LNCAP (cell line): ENCODE results near the gene UBE2G2.

ENCODE experiments used
- TF ChIP-seq, protein P1 (sequence below): fragments of 450-650 bp; IDR thresholded peaks from 2 replicates; pipeline ENCODE4 v1.5.1; 2017; ENCODE audit warnings: mild to moderate bottlenecking

Gene UBE2G2

DNA sequence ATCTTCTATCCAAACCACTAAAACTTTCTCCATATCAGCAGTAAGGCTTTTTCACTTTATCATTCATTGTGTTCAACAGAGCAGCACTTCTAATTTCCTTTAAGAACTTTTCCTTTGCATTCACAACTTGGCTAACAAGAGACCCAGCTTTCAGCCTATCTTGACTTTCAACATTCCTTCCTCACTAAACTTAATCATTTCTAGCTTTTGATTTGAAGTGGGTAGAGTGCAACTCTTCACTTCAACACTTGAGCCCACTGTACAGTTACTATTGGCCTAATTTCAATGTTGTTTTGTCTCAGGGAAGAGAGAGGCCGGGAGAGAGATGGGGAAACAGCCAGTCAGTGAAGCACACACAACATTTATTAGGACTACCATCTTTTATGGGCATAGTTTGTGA, 2.0 kb downstream of the UBE2G2 start:
- TF ChIP-seq, protein P1, sequence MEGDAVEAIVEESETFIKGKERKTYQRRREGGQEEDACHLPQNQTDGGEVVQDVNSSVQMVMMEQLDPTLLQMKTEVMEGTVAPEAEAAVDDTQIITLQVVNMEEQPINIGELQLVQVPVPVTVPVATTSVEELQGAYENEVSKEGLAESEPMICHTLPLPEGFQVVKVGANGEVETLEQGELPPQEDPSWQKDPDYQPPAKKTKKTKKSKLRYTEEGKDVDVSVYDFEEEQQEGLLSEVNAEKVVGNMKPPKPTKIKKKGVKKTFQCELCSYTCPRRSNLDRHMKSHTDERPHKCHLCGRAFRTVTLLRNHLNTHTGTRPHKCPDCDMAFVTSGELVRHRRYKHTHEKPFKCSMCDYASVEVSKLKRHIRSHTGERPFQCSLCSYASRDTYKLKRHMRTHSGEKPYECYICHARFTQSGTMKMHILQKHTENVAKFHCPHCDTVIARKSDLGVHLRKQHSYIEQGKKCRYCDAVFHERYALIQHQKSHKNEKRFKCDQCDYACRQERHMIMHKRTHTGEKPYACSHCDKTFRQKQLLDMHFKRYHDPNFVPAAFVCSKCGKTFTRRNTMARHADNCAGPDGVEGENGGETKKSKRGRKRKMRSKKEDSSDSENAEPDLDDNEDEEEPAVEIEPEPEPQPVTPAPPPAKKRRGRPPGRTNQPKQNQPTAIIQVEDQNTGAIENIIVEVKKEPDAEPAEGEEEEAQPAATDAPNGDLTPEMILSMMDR = no peak

DNA sequence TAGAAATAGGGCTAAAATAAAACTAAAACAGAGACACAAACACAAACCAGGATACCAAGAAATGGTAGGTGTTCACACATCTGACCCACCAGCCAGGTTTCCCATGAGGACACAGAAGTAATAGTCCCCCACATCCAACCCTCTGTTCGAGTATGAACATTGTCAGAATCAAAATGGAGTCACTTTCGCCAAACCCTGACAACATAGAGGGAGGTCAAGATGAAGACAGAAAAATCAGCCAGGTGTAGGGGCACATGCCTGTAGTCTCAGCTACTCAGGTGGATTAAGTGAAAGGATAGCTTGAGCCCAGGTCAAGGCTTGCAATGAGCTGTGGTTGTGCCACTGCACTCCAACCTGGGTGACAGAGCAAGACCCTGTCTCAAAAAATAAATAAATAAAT, 3.8 kb downstream of the UBE2G2 start:
- TF ChIP-seq, protein P1 = no peak

DNA sequence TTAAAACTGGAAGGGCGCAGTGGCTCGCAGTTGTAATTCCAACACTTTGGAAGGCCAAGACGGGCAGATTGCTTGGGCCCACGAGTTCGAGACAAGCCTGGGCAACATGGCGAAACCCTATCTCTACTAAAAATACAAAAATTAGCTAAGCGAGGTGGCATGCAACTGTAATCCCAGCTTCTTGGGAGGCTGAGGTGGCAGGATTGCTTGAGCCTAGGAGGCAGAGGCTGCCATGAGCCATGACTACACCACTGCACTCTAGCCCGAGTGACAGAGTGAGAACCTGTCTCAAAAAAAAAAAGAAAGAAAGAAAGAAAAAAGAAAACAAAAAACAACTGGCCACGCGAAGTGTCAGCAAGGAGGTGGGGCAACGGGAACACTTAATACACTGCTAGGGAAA, 6.3 kb downstream of the UBE2G2 start:
- TF ChIP-seq, protein P1 = no peak

DNA sequence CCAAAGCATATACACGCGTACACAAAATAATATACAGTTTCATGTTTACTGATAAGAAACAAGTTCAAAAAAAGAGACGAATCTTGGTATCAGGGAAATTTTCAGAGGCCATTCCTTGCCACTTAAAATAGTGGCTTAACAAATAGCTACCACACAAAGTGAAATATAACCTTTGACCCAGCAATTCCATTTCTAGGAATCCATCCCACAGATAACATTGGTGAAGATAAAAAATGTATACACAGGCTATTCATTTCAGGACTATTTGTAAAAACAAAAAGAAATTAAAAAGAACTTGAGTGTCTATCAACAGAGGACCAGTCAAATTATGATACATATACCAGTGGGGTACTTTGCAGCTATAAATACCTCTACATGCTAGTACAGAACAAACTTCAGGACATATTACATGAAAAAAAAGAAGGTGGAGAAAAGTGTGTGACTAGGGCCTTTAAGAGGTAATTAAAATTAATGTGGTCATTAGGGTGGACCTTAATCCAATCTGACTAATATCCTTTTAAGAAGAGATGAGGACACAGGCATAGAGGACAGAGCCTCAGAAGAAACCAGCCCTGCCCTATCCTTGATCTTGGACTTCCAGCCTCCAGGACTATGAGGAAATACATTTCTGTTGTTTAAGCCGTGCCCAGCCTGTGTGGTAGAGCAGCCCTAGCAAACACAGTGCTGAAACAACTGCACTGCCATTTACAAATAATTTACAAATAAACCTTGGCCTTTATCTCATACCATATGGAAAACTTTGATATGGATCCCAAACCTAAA, 7.8 kb downstream of the UBE2G2 start:
- TF ChIP-seq, protein P1 = no peak

DNA sequence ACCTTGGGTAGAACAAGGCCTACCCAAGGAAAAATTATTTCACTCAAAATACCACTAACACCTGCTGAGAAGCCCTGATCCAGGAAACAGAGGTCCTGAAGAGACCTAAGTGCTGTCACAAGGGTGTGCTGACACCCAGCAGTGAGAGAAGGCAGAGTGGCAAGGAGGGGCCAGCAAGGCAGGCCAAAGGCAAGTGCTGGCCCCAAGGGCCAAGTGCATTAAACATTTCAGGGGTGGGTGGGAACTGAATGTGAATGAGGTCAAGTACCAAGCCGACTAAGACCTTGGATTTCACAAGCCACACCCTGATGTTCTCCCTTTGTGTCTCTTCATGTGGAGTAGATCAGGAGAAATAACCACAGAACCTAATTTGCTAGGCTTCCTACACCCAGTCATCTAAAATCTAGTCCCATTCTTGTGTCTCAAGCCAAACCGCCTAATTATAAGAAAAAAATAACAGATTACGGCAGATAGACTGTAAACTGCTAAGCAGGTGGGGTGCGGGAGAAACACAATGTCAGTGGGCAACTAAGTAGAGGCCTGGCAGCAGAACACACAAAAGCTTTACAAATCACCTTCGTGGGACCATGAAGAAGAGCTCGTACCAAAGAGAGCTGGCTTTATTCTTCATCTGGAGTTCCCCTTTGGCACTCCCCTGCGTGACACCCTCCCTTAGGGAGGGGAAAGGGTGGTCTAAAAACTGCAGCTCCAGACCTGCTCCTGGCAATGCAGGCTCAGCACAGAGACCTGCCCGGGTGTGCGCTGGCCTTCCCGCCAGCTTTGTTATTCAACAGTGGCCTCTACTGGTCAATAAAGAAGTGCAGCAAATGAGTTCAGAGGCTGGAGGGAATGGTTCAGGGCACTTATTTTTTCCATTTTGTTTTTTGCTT, 8.7 kb downstream of the UBE2G2 start:
- TF ChIP-seq, protein P1 = peak; percentile 77

DNA sequence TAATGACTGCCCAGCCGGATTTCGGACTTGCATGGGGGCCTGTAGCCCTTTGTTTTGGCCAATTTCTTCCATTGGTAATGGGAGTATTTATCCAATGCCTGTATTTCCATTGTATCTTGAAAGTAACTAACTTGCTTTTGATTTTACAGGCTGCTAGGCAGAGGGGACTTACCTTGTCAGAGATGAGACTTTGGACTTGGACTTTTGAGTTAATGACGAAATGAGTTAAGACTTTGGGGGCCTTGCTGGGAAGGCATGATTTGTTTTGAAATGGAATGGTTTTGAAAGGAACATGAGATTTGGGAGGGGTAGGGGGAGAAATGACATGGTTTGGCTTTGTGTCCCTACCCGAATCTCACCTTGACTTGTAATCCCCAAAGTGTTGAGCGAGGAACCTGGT, 9.6 kb downstream of the UBE2G2 start:
- TF ChIP-seq, protein P1 = no peak

DNA sequence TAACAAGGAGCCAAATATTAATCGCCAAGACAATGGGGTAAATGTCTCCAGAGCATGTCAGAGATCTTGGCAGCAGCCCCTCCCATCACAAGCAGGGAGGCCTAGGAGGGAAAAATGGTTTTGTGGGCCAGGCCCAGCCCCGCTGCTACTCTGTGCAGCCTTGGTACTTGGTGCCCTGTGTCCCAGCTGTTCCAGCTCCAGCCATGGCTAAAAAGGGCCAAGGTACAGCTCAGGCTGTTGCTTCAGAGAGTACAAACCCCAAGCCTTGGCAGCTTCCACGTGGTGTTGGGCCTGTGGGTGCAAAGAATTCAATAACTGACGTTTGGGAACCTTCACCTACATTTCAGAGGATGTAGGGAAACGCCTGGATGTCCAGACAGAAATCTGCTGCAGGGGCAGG, 10.4 kb downstream of the UBE2G2 start:
- TF ChIP-seq, protein P1 = no peak
